Transverse colon (tissue), 4 donors: ENCODE results near the gene SRP54.

ENCODE experiments used
- EP300 ChIP-seq: sonication (generic); formaldehyde crosslinking; IDR thresholded peaks from one replicate; pipeline ENCODE4 v1.6.1; 2017; ENCODE audit warnings: antibody characterized with exemption, low read depth
- POLR2A ChIP-seq: fragments of 450-650 bp; IDR thresholded peaks from one replicate; pipeline ENCODE4 v1.6.1; 2016; ENCODE audit warnings: antibody characterized with exemption, mild to moderate bottlenecking, moderate library complexity
- POLR2AphosphoS5 ChIP-seq, 3 donors: sonication (generic); formaldehyde crosslinking; IDR thresholded peaks; one replicate each; pipeline ENCODE4 v1.6.1; 2016; ENCODE audit warnings: antibody characterized with exemption in 3 of 3
- TF ChIP-seq, protein P1 (sequence below), 5 experiments: fragments of 200-600 bp in 3 of 5; fragments of 450-650 bp in 2 of 5; sonication (generic) in 3 of 5; IDR thresholded peaks; 1 replicate in 2 of 5; 2 replicates in 3 of 5; pipeline ENCODE4 v1.5.1; 2016 to 2017; ENCODE audit warnings: antibody characterized with exemption in 5 of 5, inconsistent platforms in 3 of 5, mild to moderate bottlenecking in 2 of 5, moderate library complexity in 1 of 5

DNA sequence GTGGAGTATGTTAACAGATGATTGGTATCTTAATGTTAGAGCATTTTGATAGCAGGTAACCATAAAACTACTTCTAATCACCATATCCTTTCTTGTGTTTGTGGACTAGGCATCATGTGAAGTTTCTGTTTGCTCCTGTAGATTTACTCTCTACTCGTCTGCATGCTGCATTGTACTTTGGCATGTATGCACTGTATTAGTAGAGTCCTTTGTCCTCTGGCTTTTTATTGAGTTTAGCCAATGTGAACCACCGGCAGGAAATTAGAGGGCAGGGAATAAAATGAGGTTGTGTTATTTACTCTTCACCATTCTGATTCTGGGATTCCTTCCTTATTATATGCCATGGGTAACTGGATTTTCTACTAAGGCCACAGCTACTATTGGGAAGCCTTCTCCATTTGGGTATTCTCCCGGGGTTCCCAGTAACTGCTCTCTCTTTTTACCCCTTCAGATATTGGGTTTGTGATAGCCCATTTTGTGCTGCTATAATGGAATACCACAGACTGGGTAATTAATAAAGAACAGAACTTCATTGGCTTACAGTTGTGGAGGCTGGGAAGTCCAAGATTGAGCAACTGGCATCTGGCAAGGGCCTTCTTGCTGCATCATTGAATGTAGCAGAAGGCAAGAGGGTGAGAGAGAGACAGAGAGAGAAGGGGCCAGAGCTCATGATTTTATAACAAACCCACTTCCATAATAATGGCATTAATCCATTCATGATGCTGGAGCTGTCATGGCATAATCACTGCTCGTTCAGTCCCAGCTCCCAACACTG is 85.6 kb downstream of the SRP54 start:
- TF ChIP-seq, protein P1, sequence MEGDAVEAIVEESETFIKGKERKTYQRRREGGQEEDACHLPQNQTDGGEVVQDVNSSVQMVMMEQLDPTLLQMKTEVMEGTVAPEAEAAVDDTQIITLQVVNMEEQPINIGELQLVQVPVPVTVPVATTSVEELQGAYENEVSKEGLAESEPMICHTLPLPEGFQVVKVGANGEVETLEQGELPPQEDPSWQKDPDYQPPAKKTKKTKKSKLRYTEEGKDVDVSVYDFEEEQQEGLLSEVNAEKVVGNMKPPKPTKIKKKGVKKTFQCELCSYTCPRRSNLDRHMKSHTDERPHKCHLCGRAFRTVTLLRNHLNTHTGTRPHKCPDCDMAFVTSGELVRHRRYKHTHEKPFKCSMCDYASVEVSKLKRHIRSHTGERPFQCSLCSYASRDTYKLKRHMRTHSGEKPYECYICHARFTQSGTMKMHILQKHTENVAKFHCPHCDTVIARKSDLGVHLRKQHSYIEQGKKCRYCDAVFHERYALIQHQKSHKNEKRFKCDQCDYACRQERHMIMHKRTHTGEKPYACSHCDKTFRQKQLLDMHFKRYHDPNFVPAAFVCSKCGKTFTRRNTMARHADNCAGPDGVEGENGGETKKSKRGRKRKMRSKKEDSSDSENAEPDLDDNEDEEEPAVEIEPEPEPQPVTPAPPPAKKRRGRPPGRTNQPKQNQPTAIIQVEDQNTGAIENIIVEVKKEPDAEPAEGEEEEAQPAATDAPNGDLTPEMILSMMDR (IDR thresholded peaks at IDR 0.05): no peak
- TF ChIP-seq POLR2A (peak; percentile 18), EP300 (no peak), POLR2AphosphoS5 (IDR thresholded peaks at IDR 0.05) (peak in 2 of 3 donors; percentile 58 to 73)
